IMR-90 (cell line): ENCODE data around the gene RNU1-3. TPM values are rescaled to one million over a fixed set of nuclear protein-coding genes. Genes with fewer than 3 reads are reported as not detected.

ENCODE experiments used
- ATAC-seq: fragments of 200-7000 bp; cut with Tn5 transposase; 2 replicates; pipeline ENCODE4 v1.9.1; 2020; ENCODE audit warnings: low read depth, mild to moderate bottlenecking, moderate library complexity
- BruUV-seq: library from RNA; stranded (reverse); fragments of 400-500 nt; replicated peaks from 2 replicates; lab custom pipeline; 2021; lab: Mats Ljungman, UMichigan
- CTCF ChIA-PET: fragments of 300-600 bp; formaldehyde crosslinking; extraction: SDS; loops from one replicate; lab custom pipeline; 2021; ENCODE audit warnings: antibody characterized with exemption; lab: Yijun Ruan, JAX
- POLR2A ChIA-PET: fragments of 300-600 bp; sonication (Branson Sonifier 250); formaldehyde crosslinking; loops from one replicate; lab custom pipeline; 2022; ENCODE audit warnings: antibody characterized with exemption; ENCODE audit not compliant: unreplicated experiment; lab: Charles Lee
- DNase-seq: peaks from one replicate; pipeline ENCODE4 v3.0.0; 2013
- H2AFZ ChIP-seq: replicated peaks from 2 replicates; pipeline ENCODE3; 2013; ENCODE audit warnings: low read length, mild to moderate bottlenecking; ENCODE audit not compliant: poor library complexity
- H2AK5ac ChIP-seq: 2 replicates; pipeline ENCODE4 v1.6.1; 2013; ENCODE audit warnings: low read depth, low read length, inconsistent platforms
- H2AK9ac ChIP-seq: replicated peaks from 2 replicates; pipeline ENCODE3; 2013; ENCODE audit warnings: mild to moderate bottlenecking, low read depth, low read length, moderate library complexity; ENCODE audit not compliant: poor library complexity
- H2BK120ac ChIP-seq: 2 replicates; pipeline ENCODE4 v1.6.1; 2013; ENCODE audit warnings: low read depth, low read length, inconsistent platforms
- H2BK15ac ChIP-seq: 3 replicates; pipeline ENCODE4 v1.6.1; 2013; ENCODE audit warnings: low read depth, low read length, inconsistent platforms
- H2BK20ac ChIP-seq: 2 replicates; pipeline ENCODE4 v1.6.1; 2013; ENCODE audit warnings: low read depth, mild to moderate bottlenecking, inconsistent platforms, low read length, moderate library complexity
- H2BK5ac ChIP-seq: 2 replicates; pipeline ENCODE4 v1.6.1; 2013; ENCODE audit warnings: mild to moderate bottlenecking, low read depth, low read length, inconsistent platforms; ENCODE audit not compliant: poor library complexity, severe bottlenecking
- H3K14ac ChIP-seq: replicated peaks from 2 replicates; pipeline ENCODE4 v1.6.1; 2013; ENCODE audit warnings: low read depth, low read length, inconsistent platforms
- H3K18ac ChIP-seq: 2 replicates; pipeline ENCODE4 v1.6.1; 2013; ENCODE audit warnings: low read depth, low read length, control low read depth
- H3K23ac ChIP-seq: 2 replicates; pipeline ENCODE4 v1.6.1; 2013; ENCODE audit warnings: low read depth, low read length, inconsistent platforms
- H3K27ac ChIP-seq: 2 replicates; pipeline ENCODE4 v1.5.1; 2013; ENCODE audit warnings: mild to moderate bottlenecking, control low read depth, low read length; ENCODE audit not compliant: insufficient read depth
- H3K27me3 ChIP-seq: 2 replicates; pipeline ENCODE4 v1.6.1; 2013; ENCODE audit warnings: low read length; ENCODE audit not compliant: control insufficient read depth, insufficient read depth
- H3K36me3 ChIP-seq: 2 replicates; pipeline ENCODE4 v1.6.1; 2013; ENCODE audit warnings: low read length, mixed read lengths; ENCODE audit not compliant: control insufficient read depth, insufficient read depth
- H3K4ac ChIP-seq: 2 replicates; pipeline ENCODE4 v1.6.1; 2013; ENCODE audit warnings: low read depth, low read length, inconsistent platforms
- H3K4me1 ChIP-seq: 2 replicates; pipeline ENCODE4 v1.6.1; 2013; ENCODE audit warnings: low read length, mixed read lengths; ENCODE audit not compliant: control insufficient read depth, insufficient read depth
- H3K4me2 ChIP-seq: 2 replicates; pipeline ENCODE4 v1.6.1; 2013; ENCODE audit warnings: low read depth, mild to moderate bottlenecking, control low read depth, low read length, moderate library complexity
- H3K4me3 ChIP-seq: 2 replicates; pipeline ENCODE4 v1.5.1; 2013; ENCODE audit warnings: low read depth, mild to moderate bottlenecking, control low read depth, low read length, moderate library complexity; ENCODE audit not compliant: insufficient read depth
- H3K56ac ChIP-seq: 2 replicates; pipeline ENCODE4 v1.6.1; 2013; ENCODE audit warnings: low read length, inconsistent platforms; ENCODE audit not compliant: insufficient read depth; ENCODE audit errors: extremely low read depth
- H3K79me1 ChIP-seq, 2 experiments: 2 replicates each; pipeline ENCODE4 v1.6.1; 2013; ENCODE audit warnings: low read length in 2 of 2, inconsistent platforms in 1 of 2, low read depth in 1 of 2
- H3K9ac ChIP-seq: 2 replicates; pipeline ENCODE4 v1.6.1; 2013; ENCODE audit warnings: low read depth, low read length, control low read depth
- H3K9me1 ChIP-seq: 2 replicates; pipeline ENCODE4 v1.6.1; 2013; ENCODE audit warnings: low read length, inconsistent platforms; ENCODE audit not compliant: insufficient read depth
- H3K9me3 ChIP-seq: 2 replicates; pipeline ENCODE4 v1.6.1; 2013; ENCODE audit warnings: low read length; ENCODE audit not compliant: control insufficient read depth, insufficient read depth
- H4K20me1 ChIP-seq: 2 replicates; pipeline ENCODE4 v1.6.1; 2013; ENCODE audit warnings: low read length, inconsistent platforms; ENCODE audit not compliant: insufficient read depth
- H4K5ac ChIP-seq: 2 replicates; pipeline ENCODE4 v1.6.1; 2013; ENCODE audit warnings: mild to moderate bottlenecking, low read depth, low read length, control low read depth
- H4K8ac ChIP-seq, 2 experiments: 2 replicates each; pipeline ENCODE4 v1.6.1; 2013; ENCODE audit warnings: low read depth in 2 of 2, low read length in 2 of 2, control low read depth in 1 of 2, inconsistent platforms in 1 of 2
- H4K91ac ChIP-seq: 2 replicates; pipeline ENCODE4 v1.6.1; 2013; ENCODE audit warnings: low read depth, low read length, inconsistent platforms; ENCODE audit not compliant: insufficient read depth
- CEBPB ChIP-seq: IDR thresholded peaks from 2 replicates; pipeline ENCODE4 v1.6.1; 2012; ENCODE audit warnings: low read depth, low read length, improper control_type of control experiment
- CHD1 ChIP-seq: IDR thresholded peaks from 2 replicates; pipeline ENCODE4 v1.6.1; 2012; ENCODE audit warnings: low read depth, low read length, improper control_type of control experiment
- MAZ ChIP-seq: IDR thresholded peaks from 2 replicates; pipeline ENCODE4 v1.6.1; 2012; ENCODE audit warnings: low read depth, mild to moderate bottlenecking, low read length, improper control_type of control experiment, moderate library complexity, borderline replicate concordance
- POLR2A ChIP-seq: IDR thresholded peaks from 2 replicates; pipeline ENCODE4 v1.6.1; 2012; ENCODE audit warnings: mild to moderate bottlenecking, low read depth, low read length
- RAD21 ChIP-seq: IDR thresholded peaks from 2 replicates; pipeline ENCODE4 v1.6.1; 2012; ENCODE audit warnings: low read length, improper control_type of control experiment
- SMC3 ChIP-seq: fragments of 150-350 bp; IDR thresholded peaks from 2 replicates; pipeline ENCODE4 v1.6.1; 2016; ENCODE audit warnings: low read depth, mild to moderate bottlenecking, antibody characterized with exemption, low read length, moderate library complexity
- WGBS, 2 experiments: methylation state at CpG; one replicate each; pipeline versions ENCODE4 v1.1.5 to v1.1.7; 2013; ENCODE audit warnings: missing lambda C conversion rate in 2 of 2; ENCODE audit not compliant: insufficient read length in 1 of 2; ENCODE audit errors: extremely low coverage in 2 of 2; 5-methylcytosine and 5-hydroxymethylcytosine counted together
- dilution Hi-C: fragments of 300-500 bp; cut with HindIII; formaldehyde crosslinking; loops from one replicate; pipeline ENCODE4 v1.14.3; 2018; ENCODE audit warnings: low sequenced_read_pairs; ENCODE audit not compliant: unreplicated experiment
- in situ Hi-C: fragments of 300-500 bp; cut with MboI; formaldehyde crosslinking; loops from 3 replicates; pipeline ENCODE4 v1.14.3; 2019; ENCODE audit warnings: low sequenced_read_pairs, inconsistent platforms, mixed read lengths
- intact Hi-C: fragments of 100-400 bp; cut with micrococcal nuclease; formaldehyde crosslinking; loops from 2 replicates; pipeline ENCODE4 v1.10.0; 2022
- polyA plus RNA-seq, 3 experiments: library from polyadenylated mRNA; depleted of rRNA; stranded (reverse); fragments of >200 nt; gene quantifications; 2 replicates each; pipeline ENCODE4 v1.2.3, GENCODE V29; 2012; ENCODE audit warnings: low replicate concordance in 1 of 3
- total RNA-seq: library from RNA; depleted of rRNA; stranded (reverse); fragments of >200 nt; gene quantifications from 2 replicates; pipeline ENCODE4 v1.2.3, GENCODE V29; 2012
- TF ChIP-seq, protein P1 (sequence below): fragments of 150-350 bp; IDR thresholded peaks from 2 replicates; pipeline ENCODE4 v1.6.1; 2016; ENCODE audit warnings: low read depth, mild to moderate bottlenecking, low read length, moderate library complexity, borderline replicate concordance
- TF ChIP-seq, protein P2 (sequence below): conservative IDR thresholded peaks from 2 replicates; pipeline ENCODE4 v1.5.1; 2012; ENCODE audit warnings: mild to moderate bottlenecking, low read depth, low read length, improper control_type of control experiment
- TF ChIP-seq, protein P3 (sequence below): fragments of 150-350 bp; IDR thresholded peaks from 2 replicates; pipeline ENCODE4 v1.6.1; 2017; ENCODE audit warnings: mild to moderate bottlenecking, antibody characterized with exemption, low read length, low read depth

Gene RNU1-3
- total and polyA plus RNA-seq, 2 of the 4 experiments (the other 2 are of a cell fraction), result under 0.01 TPM; not detected in 1

DNA sequence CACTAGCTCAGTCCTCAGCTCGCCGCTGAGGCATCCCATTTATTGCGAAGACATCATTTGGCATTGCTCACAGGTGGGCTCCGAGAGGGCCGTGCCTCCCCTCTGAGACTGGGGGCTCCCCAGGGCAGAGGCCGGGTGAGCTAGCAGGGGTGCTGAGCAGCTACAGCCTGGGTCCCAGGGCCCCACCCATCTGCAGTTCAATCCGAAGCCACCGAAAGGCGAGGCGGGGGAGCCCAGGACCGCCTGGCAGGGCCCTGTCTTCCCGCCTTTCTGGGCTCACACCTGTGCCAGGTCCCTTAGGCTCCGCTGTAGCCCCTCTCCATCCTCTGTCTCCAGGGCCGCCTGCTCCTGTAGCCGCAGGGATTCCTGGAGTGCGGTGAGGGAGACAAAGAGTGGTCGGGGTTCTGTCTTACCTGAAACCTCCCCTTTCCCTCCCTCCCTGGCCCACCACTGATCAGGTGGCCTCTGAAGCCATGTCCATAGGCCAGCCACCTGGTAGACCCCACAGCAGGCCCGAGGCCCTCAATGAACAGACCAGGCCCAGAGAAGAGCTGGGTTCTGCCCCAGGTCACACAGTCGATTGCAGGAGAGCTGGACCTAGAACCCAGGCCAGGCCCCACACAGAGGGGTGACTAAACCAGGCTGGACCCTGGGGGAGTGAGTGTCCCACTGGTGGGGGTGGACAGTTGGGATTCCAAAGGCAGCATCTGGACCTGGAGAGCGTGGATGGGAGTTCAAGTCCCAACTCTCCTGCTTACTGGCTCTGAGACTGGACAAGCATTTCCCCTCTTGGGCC lies 35.3 kb downstream of the RNU1-3 start:
- Histone ChIP-seq H4K91ac (no peak overlapping the region), H3K27ac (no peak overlapping the region), H3K4me1 (no peaks in the 10 kb centered on the region), H3K4me2 (no peak overlapping the region), H3K18ac (no peak overlapping the region), H2BK15ac (no peak overlapping the region), H4K20me1 (no peaks in the 10 kb centered on the region), H4K5ac (no peak overlapping the region), H3K4me3 (no peak overlapping the region), H3K27me3 (no peaks in the 10 kb centered on the region), H3K56ac (no peak overlapping the region), H2BK5ac (no peak overlapping the region), H2AFZ (peak overlapping the region; percentile 8), H3K79me1 (peaks cover 7 to 8% of the 10 kb centered on the region in 2 experiments; a peak in 2 of 4 replicates), H2AK9ac (no peak overlapping the region), H3K23ac (no peak overlapping the region), H3K9me3 (no peaks in the 10 kb centered on the region), H3K9me1 (no peaks in the 10 kb centered on the region), H4K8ac (no peak overlapping the region), H3K4ac (no peak overlapping the region), H2BK20ac (no peak overlapping the region), H3K14ac (no peak overlapping the region), H2AK5ac (no peak overlapping the region), H3K36me3 (peaks cover 40% of the 10 kb centered on the region), H2BK120ac (no peak overlapping the region), H3K9ac (no peak overlapping the region)
- dilution Hi-C loops, result no loop called here
- ChIA-PET POLR2A (no interaction called here), CTCF (no interaction called here)
- in situ Hi-C loops, result no loop called here
- TF ChIP-seq, protein P1, sequence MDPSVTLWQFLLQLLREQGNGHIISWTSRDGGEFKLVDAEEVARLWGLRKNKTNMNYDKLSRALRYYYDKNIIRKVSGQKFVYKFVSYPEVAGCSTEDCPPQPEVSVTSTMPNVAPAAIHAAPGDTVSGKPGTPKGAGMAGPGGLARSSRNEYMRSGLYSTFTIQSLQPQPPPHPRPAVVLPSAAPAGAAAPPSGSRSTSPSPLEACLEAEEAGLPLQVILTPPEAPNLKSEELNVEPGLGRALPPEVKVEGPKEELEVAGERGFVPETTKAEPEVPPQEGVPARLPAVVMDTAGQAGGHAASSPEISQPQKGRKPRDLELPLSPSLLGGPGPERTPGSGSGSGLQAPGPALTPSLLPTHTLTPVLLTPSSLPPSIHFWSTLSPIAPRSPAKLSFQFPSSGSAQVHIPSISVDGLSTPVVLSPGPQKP, result no peak
- TF ChIP-seq, protein P2, sequence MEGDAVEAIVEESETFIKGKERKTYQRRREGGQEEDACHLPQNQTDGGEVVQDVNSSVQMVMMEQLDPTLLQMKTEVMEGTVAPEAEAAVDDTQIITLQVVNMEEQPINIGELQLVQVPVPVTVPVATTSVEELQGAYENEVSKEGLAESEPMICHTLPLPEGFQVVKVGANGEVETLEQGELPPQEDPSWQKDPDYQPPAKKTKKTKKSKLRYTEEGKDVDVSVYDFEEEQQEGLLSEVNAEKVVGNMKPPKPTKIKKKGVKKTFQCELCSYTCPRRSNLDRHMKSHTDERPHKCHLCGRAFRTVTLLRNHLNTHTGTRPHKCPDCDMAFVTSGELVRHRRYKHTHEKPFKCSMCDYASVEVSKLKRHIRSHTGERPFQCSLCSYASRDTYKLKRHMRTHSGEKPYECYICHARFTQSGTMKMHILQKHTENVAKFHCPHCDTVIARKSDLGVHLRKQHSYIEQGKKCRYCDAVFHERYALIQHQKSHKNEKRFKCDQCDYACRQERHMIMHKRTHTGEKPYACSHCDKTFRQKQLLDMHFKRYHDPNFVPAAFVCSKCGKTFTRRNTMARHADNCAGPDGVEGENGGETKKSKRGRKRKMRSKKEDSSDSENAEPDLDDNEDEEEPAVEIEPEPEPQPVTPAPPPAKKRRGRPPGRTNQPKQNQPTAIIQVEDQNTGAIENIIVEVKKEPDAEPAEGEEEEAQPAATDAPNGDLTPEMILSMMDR, result no peak
- TF ChIP-seq CHD1 (no peak), MAZ (no peak), POLR2A (no peak), SMC3 (no peak), RAD21 (no peak), CEBPB (no peak)
- TF ChIP-seq, protein P3, sequence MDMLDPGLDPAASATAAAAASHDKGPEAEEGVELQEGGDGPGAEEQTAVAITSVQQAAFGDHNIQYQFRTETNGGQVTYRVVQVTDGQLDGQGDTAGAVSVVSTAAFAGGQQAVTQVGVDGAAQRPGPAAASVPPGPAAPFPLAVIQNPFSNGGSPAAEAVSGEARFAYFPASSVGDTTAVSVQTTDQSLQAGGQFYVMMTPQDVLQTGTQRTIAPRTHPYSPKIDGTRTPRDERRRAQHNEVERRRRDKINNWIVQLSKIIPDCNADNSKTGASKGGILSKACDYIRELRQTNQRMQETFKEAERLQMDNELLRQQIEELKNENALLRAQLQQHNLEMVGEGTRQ, result no peak
- ATAC-seq (no peak), DNase-seq (no peak)
- intact Hi-C loops, result no loop called here
- 85% methylated on average over 20 of the region's 20 CpGs; no CpG with 5 or more reads in 1 of the 2 experiments for WGBS, 2 experiments
- BruUV-seq, result no TSS peak
